PFSK-1 (cell line): Measurements from ENCODE around the gene UNC5B.

Experiments
- POLR2AphosphoS5 ChIP-seq: IDR thresholded peaks from 2 replicates; pipeline ENCODE4 v1.6.1; 2012; ENCODE audit warnings: low read depth, mild to moderate bottlenecking, control low read depth, low read length, moderate library complexity
- SIN3A ChIP-seq: IDR thresholded peaks from 2 replicates; pipeline ENCODE4 v1.6.1; 2012; ENCODE audit warnings: mild to moderate bottlenecking, low read length, moderate library complexity, borderline replicate concordance; ENCODE audit not compliant: insufficient read depth
- TAF1 ChIP-seq: IDR thresholded peaks from 2 replicates; pipeline ENCODE4 v1.6.1; 2012; ENCODE audit warnings: low read length, control low read depth, borderline replicate concordance; ENCODE audit not compliant: insufficient read depth
- TF ChIP-seq, protein P1 (sequence below), 2 experiments: IDR thresholded peaks; 2 replicates each; pipeline versions ENCODE4 v1.6.1 to v1.8.0; 2011 to 2012; ENCODE audit warnings: low read depth in 2 of 2, low read length in 2 of 2, control low read depth in 1 of 2, inconsistent platforms in 1 of 2, mild to moderate bottlenecking in 1 of 2, moderate library complexity in 1 of 2; ENCODE audit not compliant: insufficient read depth in 1 of 2

- TF ChIP-seq, protein P1, sequence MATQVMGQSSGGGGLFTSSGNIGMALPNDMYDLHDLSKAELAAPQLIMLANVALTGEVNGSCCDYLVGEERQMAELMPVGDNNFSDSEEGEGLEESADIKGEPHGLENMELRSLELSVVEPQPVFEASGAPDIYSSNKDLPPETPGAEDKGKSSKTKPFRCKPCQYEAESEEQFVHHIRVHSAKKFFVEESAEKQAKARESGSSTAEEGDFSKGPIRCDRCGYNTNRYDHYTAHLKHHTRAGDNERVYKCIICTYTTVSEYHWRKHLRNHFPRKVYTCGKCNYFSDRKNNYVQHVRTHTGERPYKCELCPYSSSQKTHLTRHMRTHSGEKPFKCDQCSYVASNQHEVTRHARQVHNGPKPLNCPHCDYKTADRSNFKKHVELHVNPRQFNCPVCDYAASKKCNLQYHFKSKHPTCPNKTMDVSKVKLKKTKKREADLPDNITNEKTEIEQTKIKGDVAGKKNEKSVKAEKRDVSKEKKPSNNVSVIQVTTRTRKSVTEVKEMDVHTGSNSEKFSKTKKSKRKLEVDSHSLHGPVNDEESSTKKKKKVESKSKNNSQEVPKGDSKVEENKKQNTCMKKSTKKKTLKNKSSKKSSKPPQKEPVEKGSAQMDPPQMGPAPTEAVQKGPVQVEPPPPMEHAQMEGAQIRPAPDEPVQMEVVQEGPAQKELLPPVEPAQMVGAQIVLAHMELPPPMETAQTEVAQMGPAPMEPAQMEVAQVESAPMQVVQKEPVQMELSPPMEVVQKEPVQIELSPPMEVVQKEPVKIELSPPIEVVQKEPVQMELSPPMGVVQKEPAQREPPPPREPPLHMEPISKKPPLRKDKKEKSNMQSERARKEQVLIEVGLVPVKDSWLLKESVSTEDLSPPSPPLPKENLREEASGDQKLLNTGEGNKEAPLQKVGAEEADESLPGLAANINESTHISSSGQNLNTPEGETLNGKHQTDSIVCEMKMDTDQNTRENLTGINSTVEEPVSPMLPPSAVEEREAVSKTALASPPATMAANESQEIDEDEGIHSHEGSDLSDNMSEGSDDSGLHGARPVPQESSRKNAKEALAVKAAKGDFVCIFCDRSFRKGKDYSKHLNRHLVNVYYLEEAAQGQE (IDR thresholded peaks at IDR 0.05; ENCODE audit: insufficient read depth in 1 of 2, low read depth in 2 of 2, low read length in 2 of 2): no peak
- TF ChIP-seq SIN3A (no peak), POLR2AphosphoS5 (no peak), TAF1 (no peak)
These were observed 38.0 kb downstream of the UNC5B start for GRCh38 chr10:71250405-71250804.
